ENCODE data around the gene TSR3.

DNA sequence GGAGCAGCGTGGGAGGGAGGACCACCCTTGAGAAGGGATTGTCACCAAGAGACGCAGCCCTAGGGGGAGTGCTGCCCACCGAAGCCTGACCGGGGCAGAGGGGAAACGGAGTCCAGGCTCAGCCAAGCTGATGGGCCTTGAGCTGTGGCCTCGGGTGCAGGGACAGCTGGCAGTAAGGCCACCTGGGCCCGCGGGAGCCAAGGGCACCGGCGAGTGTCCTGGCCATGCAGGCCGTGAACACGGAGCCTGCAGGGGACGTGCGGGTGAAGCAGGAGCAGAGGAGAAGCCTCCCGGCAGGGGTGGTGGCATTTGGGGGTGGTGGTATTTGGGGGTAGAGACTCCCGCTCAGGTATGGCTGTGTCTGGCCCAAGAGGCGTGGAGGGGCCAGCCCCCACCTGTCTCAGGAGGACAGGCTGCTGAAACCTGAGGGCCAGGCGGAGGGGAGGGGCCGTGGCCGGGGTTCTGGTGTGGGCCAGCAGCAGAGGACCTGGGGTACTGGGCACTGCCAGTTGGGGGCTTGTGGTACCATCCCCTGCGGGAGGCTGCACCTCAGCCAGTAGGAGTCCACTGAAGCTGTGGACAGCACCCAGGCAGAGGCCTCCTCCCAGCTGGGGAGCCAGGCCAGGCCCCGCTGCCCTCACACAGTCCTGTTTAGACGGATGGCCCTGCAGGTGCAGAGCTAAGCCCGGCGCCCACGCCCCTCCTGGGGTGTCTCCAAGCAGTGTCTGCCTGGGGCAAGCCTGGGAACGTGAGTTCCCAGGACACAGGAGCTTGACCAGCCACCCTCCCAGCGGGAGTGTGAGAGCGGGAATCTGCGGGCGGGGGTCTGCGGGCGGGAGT is 4.6 kb upstream of the TSR3 start:
- TF ChIP-seq, protein P1, sequence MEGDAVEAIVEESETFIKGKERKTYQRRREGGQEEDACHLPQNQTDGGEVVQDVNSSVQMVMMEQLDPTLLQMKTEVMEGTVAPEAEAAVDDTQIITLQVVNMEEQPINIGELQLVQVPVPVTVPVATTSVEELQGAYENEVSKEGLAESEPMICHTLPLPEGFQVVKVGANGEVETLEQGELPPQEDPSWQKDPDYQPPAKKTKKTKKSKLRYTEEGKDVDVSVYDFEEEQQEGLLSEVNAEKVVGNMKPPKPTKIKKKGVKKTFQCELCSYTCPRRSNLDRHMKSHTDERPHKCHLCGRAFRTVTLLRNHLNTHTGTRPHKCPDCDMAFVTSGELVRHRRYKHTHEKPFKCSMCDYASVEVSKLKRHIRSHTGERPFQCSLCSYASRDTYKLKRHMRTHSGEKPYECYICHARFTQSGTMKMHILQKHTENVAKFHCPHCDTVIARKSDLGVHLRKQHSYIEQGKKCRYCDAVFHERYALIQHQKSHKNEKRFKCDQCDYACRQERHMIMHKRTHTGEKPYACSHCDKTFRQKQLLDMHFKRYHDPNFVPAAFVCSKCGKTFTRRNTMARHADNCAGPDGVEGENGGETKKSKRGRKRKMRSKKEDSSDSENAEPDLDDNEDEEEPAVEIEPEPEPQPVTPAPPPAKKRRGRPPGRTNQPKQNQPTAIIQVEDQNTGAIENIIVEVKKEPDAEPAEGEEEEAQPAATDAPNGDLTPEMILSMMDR (conservative IDR thresholded peaks at IDR 0.05 in 1 of 2, IDR thresholded peaks at IDR 0.05 in 1 of 2; ENCODE audit: extremely low read depth in 1 of 2, insufficient read depth in 1 of 2, low read depth in 1 of 2, low read length in 2 of 2): no peak
- no peak for TF ChIP-seq EZH2 (IDR thresholded peaks at IDR 0.05; ENCODE audit: borderline replicate concordance, low read length)

All from mammary epithelial cell (primary cell).